Posterior cingulate gyrus (tissue), 11 donors: Measurements from ENCODE around the gene MEGF11.

Experiments used
- DNase-seq, 10 donors: peaks; one replicate each; pipeline versions ENCODE4 v3.0.0 to v3.0.0-alpha.2; 2020 to 2021; ENCODE audit warnings: mixed read lengths in 3 of 10
- intact Hi-C: fragments of 100-400 bp; cut with DNase I; formaldehyde crosslinking; loops from one replicate; pipeline ENCODE4 v1.15.1; 2023

The MEGF11 gene

DNA sequence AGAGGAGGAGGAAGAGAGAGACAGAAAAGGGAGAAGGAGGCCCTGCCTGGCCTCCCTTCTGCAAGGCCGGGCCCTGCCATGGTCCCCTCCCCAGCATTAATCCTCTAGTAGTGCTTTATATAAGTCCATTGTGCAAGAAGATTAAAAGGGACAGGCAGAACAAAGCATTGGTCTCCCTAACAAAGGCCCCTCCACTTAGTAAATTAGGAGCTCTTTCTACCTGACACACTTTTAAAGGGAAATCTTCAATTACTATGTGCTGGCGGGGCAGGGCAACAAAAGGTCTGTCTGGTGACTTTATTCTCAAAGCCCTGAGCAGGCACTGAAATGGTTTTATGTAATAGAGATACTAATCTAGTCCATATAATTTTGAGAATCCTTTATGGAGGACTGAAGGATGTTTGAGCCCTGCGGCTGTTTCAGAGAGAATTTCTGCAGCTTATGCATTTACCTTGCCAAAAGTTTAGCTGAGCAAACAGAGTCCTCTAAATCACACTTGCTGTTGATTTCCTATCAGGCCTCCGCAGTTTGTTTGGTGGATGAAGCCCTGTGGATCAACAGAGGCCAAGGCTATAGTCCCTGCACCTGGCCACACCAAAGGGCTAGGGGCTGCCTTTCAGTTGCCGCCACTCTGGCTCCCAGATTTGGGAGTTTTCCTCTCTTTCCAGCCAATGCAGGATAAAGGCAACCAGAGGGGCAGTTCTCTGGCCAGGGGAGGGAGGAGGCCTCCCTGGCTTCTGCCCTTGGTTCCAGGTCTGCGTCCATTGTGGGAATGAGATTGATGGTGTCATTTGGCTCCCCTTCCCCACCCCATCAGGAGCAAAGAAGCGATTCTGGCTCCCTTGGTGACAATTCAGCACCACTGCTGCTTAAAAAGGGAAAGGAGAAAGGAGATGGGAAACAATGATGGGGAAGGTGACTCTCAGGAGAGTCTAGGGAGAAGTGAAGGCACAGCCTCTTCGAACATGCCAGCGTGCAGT, 148.0 kb downstream of the MEGF11 start:
- intact Hi-C loops = no loop called here
- no peak for DNase-seq

GRCh38 chr15:66103293-66103590, 150.3 kb downstream of the MEGF11 start:
- DNase-seq = no peak
- intact Hi-C loops = no loop called here

DNA sequence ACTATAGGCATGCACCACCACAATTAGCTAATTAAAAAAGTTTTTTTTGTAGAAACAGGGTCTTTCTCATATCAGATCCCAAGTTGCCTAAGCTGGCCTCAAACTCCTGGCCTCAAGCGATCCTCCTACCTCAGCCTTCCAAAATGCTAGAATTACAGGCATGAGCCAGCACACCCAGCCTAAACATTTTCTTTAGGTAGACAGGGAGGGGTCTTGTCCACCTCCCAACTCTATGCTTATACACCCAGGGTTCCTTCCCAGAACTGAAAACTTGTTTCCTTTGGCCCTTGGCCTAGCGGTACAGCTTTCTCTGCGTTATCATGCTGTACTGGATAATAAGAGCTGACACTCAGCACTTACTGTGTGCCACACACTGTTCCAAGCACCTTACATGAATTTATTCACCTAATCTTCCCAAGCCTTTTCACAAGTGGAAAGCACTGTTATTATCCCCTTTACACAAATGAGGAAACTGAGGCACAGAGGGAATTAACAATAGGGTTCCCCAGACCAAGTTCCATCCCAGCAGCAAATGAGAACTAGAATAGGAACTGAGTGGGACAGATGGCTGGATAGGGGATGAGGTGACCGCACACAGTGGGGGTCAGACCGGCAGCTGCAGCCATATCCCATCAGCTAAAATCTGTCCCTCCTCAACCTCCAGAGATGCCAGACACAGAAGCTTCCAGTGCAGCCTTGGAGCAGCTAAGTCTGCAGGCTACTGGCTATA, 150.8 kb downstream of the MEGF11 start:
- intact Hi-C loops = no loop called here
- peak in 1 of 10 donors; percentile 12 for DNase-seq

DNA sequence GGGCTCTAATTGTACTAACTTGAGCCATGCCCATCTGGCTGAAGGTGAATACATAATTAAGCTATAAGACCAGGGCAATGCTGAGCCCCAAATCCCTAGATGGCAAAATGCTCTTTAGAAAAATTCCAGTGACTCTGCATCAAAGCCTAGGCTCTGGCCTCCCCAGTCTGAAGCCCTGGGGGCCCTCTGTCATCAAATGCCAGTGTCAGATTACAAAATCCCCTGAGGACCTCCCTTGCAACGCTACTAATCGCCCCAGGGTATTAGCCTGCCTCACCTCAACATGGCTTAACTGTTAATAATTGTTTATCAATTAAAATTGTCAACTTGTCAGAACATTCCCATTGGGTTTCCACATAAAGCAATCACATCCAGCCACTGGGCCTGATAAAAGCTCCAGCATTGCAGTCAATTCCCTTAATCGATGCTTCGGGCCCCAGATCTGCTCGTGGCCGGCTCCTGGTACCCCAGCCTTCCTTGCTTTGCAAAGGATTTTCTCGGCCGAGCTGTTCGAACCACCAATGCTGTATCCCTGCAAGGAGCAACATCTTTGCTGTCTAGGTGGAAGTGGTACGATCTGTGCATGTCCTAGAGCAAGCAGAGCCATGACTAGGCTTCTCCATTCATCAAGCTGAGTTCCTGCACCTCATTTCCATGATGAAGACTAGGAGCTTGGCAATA, 151.7 kb downstream of the MEGF11 start:
- DNase-seq = peak in 1 of 10 donors; percentile 61
- intact Hi-C loops = no loop called here

DNA sequence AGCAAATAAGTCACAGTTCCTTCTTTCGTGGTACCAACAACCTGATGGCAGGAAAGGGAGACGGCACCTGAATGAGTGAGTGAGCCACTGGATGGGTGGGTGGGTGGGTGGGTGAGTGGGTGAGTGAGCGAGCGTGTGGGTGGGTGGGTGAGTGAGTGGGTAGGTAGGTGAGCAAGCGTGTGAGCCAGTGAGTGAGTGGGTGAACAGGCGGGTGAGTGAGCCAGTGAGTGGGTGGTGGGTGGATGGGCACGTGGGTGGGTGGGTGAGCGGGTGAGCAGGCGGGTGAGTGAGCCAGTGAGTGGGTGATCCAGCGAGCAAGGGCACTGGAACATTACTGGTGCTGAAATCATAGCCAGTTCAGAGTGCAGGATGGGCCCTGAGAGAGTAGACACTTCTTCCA, 152.8 kb downstream of the MEGF11 start:
- peak in 1 of 10 donors; percentile 27 for DNase-seq
- intact Hi-C loops = no loop called here

- peak in 1 of 10 donors; percentile 56 for DNase-seq
- intact Hi-C loops = no loop called here
Measured at GRCh38 chr15:66099950-66100671, 153.4 kb downstream of the MEGF11 start.

DNA sequence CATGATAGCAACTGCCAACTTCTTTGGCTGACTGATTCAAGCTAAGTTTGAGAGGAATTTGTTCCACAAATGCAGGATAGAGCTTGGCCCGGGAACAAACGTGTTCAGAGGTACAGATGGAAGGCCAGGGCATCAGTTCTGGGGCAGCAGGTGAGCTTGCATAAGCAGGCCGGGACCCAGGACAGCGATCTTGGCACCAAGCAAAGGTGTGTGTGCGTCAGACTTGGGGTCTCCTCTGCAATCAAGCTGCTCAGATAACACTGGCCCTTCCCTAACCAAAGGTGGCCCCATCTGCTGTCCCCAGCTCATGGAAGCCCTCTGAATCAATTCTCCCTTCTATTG, 155.6 kb downstream of the MEGF11 start:
- no peak for DNase-seq
- intact Hi-C loops = no loop called here

- intact Hi-C loops = no loop called here
- peak in 7 of 10 donors; percentile 48 to 92 (median 60) for DNase-seq
Measured at GRCh38 chr15:66097151-66098021, 156.2 kb downstream of the MEGF11 start.

DNA sequence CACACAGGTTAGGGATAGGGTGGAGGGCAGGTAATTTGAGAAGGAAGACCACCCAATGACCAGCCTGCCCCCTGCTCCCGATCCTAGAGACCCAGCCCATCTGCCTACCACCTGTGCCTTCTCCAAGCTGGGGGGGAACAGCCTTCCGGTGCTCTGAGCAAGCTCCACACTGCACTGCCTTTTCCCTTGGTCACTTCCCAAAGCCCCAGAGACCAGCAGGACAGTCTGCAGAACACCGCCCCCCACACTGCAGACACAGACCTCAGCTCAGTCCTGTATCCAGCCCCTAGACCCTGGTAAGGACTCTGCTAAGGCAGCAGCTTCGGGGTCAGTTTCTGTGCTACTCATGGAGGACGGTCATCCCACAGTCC, 156.9 kb downstream of the MEGF11 start:
- DNase-seq = no peak
- intact Hi-C loops = no loop called here

DNA sequence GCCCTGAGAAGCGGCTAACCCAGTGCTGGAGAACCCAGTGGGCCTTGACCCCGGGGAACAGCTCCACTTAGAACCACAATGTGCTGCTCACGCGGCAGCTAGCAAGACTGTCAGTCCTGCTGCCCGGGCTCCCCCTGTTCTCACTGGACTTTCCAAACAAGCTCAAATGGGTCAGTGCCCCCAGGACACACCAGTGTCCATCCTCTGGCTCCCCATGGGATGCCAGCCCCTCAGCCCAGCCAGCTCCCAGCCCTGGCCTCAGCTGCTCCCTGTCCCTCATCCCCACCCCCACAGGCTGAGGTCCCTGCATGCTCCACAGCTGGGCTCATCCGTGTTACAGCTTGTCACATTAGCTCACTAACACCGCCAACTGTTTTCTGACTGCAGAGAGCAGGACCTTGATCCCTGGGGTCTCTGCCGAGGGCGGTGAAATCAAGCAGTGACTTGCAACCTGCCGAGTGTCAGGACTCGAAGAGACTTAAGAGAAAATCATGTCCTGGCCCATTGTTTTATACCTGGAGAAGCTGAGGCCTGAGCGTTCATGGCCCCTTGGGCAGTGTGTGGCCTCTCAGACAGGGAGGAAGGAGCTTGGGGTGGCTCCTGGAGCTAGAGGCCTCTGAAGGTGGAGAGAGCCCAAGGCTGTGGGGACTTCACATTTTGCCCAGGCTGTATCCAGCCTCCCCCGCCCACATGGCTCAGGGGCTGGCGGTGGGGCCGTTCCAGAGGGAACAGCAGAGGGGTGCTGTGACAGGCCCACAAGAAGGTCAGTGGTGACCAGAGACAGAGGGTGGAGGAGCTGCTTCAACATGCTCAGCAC, 157.5 kb downstream of the MEGF11 start:
- no peak for DNase-seq
- intact Hi-C loops = no loop called here

- intact Hi-C loops = no loop called here
- DNase-seq = no peak
Measured at GRCh38 chr15:66094331-66094730, 159.2 kb downstream of the MEGF11 start.

- intact Hi-C loops = no loop called here
- DNase-seq = no peak
Measured at GRCh38 chr15:66092053-66093016, 161.2 kb downstream of the MEGF11 start.

- DNase-seq = no peak
- intact Hi-C loops = no loop called here
Measured at GRCh38 chr15:66089509-66089908, 164.0 kb downstream of the MEGF11 start.

GRCh38 chr15:66089049-66089448, 164.5 kb downstream of the MEGF11 start:
- DNase-seq = peak in 1 of 10 donors; percentile 45
- intact Hi-C loops = no loop called here

DNA sequence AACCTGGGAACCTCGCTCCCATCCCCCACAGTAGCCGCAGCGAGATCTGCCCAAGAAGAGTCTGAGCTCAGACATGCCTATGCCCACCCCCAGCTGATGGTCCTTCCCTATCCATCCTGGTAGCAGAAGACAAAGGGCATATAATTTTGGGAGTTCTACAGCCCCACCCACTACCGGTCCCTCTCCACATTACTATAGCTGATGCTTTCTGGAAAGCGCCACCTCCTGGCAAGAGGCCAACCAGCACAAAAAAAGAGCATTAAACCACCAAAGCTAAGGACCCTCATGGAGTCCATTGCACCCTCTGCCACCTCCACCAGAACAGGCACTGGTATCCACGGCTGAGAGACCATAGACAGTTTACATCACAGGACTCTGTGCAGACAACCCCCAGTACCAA, 168.4 kb downstream of the MEGF11 start:
- intact Hi-C loops = no loop called here
- DNase-seq = peak in 1 of 10 donors; percentile 44

DNA sequence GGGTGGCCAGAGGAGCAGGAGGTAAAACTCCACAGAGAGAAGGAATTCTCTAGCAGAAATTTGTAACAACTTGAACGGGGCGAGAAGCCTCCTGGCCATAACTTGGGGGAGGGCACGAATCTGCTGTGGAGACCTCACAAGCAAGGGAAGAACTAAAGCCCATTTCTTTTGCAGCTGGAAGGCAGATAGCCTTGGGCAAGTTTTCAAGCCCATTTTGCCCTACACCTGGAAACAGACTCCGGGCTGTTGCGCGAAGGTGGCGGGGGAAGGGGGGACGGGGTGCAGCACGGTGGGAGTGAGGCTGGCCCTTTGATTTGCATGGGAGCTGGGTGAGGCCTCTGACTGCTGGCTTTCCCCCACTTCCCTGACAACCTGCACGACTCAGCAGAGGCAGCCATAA, 168.8 kb downstream of the MEGF11 start:
- intact Hi-C loops = no loop called here
- DNase-seq = peak in 1 of 10 donors; percentile 29

GRCh38 chr15:66080717-66081398, 172.7 kb downstream of the MEGF11 start:
- intact Hi-C loops = no loop called here

More at GRCh38 chr15:66080717-66081398, 172.7 kb downstream of the MEGF11 start:
- peak in 6 of 10 donors; percentile 23 to 91 (median 70) for DNase-seq
